DMS 273 treated with DMSO at 0.1 percent for 48 hours (cell line): Measurements from ENCODE around the gene NR1D1.
A peak's percentile ranks its signal among the peaks of the same experiment; 100 is the strongest.

ENCODE experiments used
- DNase-seq: peaks from one replicate; lab custom pipeline; 2025; lab: John Stamatoyannopoulos, UW

NR1D1 gene

GRCh38 chr17:40111221-40112128 lies 11.1 kb upstream of the NR1D1 start:
- DNase-seq = peak; percentile 78

- no peak for DNase-seq
These were observed 9.8 kb upstream of the NR1D1 start for GRCh38 chr17:40110026-40110845.

- DNase-seq = no peak
These were observed 8.8 kb upstream of the NR1D1 start for GRCh38 chr17:40108970-40109824.

DNA sequence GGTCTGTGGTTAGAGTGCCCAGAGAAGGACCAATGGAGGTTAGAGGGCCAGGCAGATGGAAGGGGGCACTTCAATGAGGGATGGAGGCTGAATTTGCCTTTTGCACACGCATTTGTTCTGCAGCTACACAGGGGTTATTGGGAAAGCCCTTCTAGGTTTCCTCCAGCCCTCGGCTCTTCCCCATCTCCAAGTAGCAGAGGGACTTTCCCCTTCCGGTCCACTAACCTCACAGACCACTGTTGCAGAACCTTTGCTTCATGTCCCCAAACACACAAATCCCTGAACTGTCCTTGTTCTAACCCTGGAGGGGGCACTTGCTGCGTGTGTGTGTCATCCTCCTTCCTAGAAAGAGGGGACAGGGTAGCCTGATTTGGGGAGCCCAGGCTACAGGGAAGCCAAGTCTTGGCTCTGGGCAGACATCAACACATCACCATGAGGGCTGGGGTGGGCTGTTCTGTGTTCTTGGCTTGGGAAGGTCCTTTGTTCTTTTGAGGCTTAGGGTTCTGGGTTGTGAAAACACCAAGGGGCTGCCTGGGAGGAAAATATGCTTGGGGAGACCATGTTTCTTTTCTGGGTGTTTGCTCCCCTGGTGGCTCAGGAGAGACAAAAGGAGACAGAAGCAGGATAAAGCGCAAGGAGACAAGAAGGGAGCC lies 7.3 kb upstream of the NR1D1 start:
- DNase-seq = no peak

GRCh38 chr17:40106760-40107521 lies 6.6 kb upstream of the NR1D1 start:
- no peak for DNase-seq

DNA sequence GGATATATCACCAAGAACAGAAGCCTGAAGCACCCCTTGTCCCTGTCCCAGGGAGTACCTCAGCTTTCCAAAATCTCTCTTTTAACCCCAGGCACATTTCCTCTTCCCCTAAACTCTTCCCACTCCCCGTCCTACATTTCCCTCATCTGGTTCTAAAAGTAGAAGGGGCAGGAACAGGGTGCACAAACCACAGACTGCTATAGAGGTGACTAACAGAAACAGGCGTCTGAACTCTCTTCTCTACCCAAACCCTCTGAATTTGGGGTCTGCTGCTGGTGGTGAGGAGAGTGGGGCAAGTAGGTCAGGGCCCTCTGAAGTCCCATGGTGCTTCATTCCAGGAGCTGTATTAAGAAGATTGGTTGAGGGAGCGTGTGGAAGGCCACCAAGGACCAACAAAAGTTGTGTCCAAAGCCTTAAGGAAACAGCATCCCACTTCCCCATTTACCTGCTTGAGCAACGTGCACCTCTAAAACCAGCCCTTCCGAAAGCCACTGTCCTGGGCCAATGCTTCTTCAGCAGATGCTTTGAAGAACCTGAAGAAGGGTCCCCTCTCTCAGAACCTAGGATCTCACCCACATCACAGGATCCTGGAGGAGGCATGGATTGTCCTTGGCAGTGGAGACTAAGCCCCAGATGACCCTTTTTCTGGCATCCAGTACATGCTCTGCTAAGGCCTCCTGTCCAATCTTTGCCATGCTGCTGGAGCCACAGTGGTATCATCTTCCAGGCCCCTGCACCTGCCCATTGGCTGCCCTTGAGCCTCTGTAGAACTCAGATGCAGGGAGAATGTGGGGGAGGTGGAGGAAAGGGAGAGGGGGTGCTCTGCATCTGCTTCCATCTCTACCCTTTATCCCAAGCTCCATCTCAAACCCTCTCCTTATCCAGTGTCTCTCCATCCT lies 5.7 kb upstream of the NR1D1 start:
- DNase-seq = no peak

- no peak for DNase-seq
These were observed 4.5 kb upstream of the NR1D1 start for GRCh38 chr17:40104594-40105486.

DNA sequence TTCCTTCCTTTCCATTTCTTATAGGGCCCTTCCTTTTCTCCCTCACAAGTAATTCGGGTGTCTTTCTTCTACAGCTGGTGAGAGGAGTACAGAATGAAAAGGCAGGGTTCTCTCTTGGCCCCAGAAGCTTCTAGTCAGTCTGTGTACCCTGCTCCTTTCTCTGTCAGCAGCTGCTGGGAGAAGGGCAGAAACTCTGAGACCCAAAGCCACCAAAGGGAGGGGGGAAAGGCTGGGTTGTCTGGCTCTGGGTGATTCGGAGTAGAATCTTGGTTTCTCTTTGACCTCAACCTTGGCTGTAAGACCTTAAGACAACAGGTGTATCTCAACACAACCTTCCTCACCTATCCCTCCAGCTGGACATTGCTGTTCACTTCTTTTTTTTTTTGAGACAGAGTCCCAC lies 3.3 kb upstream of the NR1D1 start:
- DNase-seq = no peak

DNA sequence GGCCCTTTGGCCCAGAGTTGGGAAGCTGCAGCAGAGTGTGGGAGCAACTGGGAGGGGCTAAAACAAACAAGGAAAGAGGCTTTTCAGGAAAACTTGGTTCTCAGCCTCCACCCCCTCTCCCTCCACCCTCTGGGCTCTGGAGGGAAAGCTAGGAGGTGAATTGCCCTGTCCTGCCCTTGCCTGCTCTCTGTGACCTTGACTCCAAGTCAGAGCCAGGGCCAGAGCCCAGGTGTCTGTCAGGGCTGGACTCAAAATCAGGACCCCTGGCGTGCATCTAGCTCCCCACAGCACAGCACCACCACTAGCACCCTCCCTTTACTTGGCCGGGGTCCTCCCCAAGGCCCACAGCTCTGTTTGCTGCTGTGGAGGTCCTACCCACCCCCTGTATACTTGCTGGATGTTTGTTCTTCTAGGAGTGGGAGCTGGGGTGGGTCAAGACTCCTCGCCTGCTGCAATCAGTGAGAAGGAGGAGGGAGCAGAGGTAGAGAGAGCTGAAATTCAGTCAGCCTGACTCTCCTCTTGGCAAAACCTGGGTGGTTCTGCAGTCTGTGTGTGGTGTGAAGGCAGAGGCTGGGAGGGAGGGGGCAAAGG lies 2.8 kb upstream of the NR1D1 start:
- no peak for DNase-seq

- DNase-seq = no peak
These were observed 1.2 kb upstream of the NR1D1 start for GRCh38 chr17:40101367-40102210.

DNA sequence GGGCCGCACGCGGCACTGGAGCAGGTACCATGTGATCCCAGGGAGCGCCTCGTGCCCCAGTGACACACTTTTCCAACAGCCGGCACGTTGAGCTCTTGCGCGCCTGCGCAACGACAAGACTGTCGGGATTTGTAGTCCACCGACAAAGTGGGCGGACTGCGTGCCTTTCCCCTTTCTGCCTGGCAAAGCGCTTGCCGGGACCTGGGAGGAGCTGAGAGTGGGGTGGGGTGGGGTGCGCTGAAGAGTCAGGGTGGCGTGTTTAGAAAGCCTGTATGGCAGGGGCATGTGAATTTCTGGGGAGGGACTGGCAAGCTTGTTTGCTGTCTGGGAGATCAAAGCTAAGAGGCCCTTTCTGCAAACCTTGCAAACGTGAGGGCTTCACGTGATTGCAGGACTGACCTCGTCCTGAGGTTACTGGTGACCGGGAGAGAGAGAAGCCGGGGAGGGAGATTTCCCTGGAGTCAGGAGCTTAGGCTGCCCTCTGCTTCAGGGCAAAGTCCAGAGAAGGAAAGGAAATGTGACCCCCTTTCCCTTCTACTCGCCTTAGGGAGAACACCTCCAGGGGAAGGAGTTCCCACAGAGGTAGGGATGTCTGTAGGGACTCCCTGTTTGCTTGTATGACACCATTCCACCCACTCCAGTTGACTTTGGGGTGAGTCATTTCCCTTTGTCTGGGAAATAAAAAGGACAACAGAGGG lies 429 bp upstream of the NR1D1 start:
- peak; percentile 96 for DNase-seq

- no peak for DNase-seq
These were observed 570 bp downstream of the NR1D1 start for GRCh38 chr17:40099619-40100418.

DNA sequence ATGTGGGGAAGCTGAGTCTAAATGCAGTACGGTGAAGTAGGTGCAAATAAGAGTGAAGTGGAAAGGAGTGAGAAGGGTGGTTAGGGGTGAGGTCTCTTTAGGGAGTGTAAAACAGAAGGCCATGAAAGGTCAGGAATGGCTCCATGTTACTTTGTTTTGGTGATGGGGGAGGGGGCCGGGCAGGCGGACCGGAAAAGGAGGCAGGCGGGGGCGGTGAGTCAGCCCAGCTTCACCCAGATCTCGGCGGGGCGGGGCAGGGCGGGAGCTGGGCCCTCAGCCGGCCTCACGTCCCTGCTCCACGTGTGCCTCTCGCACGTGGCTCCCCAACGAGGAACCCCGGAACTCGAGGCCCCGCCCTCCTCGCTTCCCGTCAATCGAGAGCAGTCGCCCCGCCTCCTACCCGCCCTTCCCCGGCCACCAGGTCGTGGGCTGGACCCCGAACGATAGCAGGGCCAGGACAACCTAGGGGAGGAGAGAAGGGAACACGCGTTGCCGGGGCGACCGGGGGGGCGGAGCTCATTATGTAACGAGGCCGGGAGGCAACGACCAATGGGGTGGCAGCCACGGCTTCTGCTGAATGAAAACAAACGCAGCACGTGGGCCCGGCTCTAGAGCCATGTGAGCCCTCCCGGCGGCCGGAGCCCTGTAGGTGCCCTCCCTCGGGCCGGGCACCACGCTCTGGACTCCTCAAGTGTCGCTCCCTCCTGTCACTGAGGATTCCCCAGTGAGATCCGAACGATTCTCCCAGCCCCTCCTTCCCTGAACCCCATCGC lies 1.4 kb downstream of the NR1D1 start:
- DNase-seq = peak; percentile 95

DNA sequence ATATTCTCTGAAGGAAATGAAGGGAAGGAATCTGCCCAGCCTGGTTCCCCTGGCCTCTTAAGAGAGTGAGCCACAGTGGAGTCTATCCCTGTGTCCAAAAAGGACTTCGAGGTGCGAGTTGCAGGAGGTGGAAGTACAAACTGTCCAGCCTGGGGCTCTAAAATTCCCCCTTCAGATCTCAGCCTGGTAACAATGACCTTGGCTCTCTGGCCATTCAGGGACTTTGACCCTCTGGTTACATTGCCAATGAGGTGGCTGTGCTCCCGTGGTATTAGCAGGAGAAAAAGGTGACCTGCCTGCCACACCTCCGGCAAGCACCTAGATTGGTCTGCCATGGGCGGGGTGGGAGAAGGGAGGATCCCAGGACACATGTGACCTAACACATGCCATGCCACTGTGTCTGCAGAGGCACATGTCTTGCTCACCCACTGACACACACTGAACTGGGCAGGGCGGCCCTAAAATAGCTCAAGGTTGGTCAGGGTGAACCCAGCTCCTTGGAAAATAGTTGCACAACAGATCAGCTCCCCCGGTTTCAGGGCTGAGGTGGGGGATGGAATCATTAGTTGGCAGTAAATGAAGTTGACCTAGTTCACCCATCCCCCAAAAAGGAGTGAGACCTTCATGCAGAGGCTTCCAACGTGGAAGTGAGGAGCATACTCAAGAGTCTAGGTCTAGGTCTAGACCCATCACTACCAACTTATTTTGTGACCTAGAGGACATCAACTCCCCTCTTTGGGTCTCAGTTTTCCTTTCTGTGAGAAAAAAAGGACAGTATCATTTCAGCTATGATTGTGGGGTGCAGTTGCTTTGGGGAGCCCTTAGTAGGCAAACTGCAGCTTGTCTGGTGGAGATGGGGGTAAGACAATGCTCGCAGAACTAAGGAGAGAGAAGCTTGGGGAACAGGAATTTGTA lies 2.2 kb downstream of the NR1D1 start:
- DNase-seq = no peak
